Endothelial cell of umbilical vein (primary cell): ENCODE measurements around the gene TEX19. TPM values are rescaled to one million over a fixed set of nuclear protein-coding genes. Genes with fewer than 3 reads are reported as not detected.

Experiments used
- BruUV-seq: library from RNA; stranded (reverse); fragments of 400-500 nt; replicated peaks from 2 replicates; lab custom pipeline; 2021; lab: Mats Ljungman, UMichigan
- CTCF ChIA-PET: fragments of 300-600, 350-600 bp; sonication (Branson Sonifier 250); formaldehyde crosslinking; loops from one replicate; lab custom pipeline; 2021; ENCODE audit warnings: antibody characterized with exemption, inconsistent platforms; lab: Charles Lee
- POLR2A ChIA-PET: fragments of 300-600, 350-600 bp; sonication (Branson Sonifier 250); formaldehyde crosslinking; loops from one replicate; lab custom pipeline; 2021; ENCODE audit warnings: antibody characterized with exemption, inconsistent platforms; lab: Charles Lee
- DNase-seq: peaks from one replicate; pipeline ENCODE4 v3.0.0-alpha.2; 2011; ENCODE audit warnings: low read depth, low spot score
- FAIRE-seq: peaks from 2 replicates; lab custom pipeline; 2011; peaks lifted over from hg19 to GRCh38; lab: Jason Lieb, UNC
- H2AFZ ChIP-seq: 2 replicates; pipeline ENCODE4 v1.6.0; 2012; ENCODE audit warnings: low read depth, low read length, control low read depth, inconsistent platforms
- H3K27ac ChIP-seq: 2 replicates; pipeline ENCODE4 v1.5.1; 2011; ENCODE audit warnings: low read depth, mild to moderate bottlenecking, control low read depth, low read length, moderate library complexity; ENCODE audit not compliant: insufficient read depth
- H3K27me3 ChIP-seq, 2 experiments: 2 replicates each; pipeline versions ENCODE4 v1.6.0 to v1.6.1; 2011; ENCODE audit warnings: low read length in 2 of 2, mixed read lengths in 1 of 2; ENCODE audit not compliant: control insufficient read depth in 2 of 2, insufficient read depth in 2 of 2
- H3K36me3 ChIP-seq, 2 experiments: 2 replicates in 1 of 2; 3 replicates in 1 of 2; pipeline ENCODE4 v1.5.1; 2011; ENCODE audit warnings: low read length in 2 of 2, mild to moderate bottlenecking in 1 of 2, moderate library complexity in 1 of 2; ENCODE audit not compliant: control insufficient read depth in 2 of 2, insufficient read depth in 2 of 2; ENCODE audit errors: extremely low read depth in 1 of 2
- H3K4me1 ChIP-seq: 3 replicates; pipeline ENCODE4 v1.5.1; 2011; ENCODE audit warnings: mild to moderate bottlenecking, low read length; ENCODE audit not compliant: control insufficient read depth, insufficient read depth; ENCODE audit errors: extremely low read depth
- H3K4me2 ChIP-seq: 2 replicates; pipeline ENCODE4 v1.6.1; 2011; ENCODE audit warnings: low read length, control low read depth, mixed read lengths; ENCODE audit not compliant: insufficient read depth
- H3K4me3 ChIP-seq, 3 experiments: fragments of 200-600 bp in 1 of 3; sonication (generic), shearing (Covaris generic) in 1 of 3; replicated peaks in 1 of 3; 2 replicates each; pipeline ENCODE4 v1.5.1; 2011 to 2016; ENCODE audit warnings: control low read depth in 3 of 3, low read length in 3 of 3, mild to moderate bottlenecking in 2 of 3, inconsistent platforms in 1 of 3, low read depth in 1 of 3, moderate library complexity in 1 of 3; ENCODE audit not compliant: insufficient read depth in 1 of 3
- H3K79me2 ChIP-seq: 2 replicates; pipeline ENCODE4 v1.6.0; 2012; ENCODE audit warnings: low read length, inconsistent platforms; ENCODE audit not compliant: control insufficient read depth, insufficient read depth
- H3K9ac ChIP-seq: replicated peaks from 2 replicates; pipeline ENCODE3; 2011; ENCODE audit warnings: low read length, control low read depth; ENCODE audit not compliant: insufficient read depth; ENCODE audit errors: extremely low read depth
- H3K9me1 ChIP-seq: replicated peaks from 3 replicates; pipeline ENCODE4 v1.6.0; 2011; ENCODE audit warnings: mild to moderate bottlenecking, low read length; ENCODE audit not compliant: control insufficient read depth, insufficient read depth; ENCODE audit errors: extremely low read depth
- H3K9me3 ChIP-seq: replicated peaks from 2 replicates; pipeline ENCODE4 v1.5.1; 2012; ENCODE audit warnings: low read length, inconsistent platforms; ENCODE audit not compliant: control insufficient read depth, insufficient read depth
- H4K20me1 ChIP-seq: replicated peaks from 2 replicates; pipeline ENCODE3; 2011; ENCODE audit warnings: mild to moderate bottlenecking, low read length; ENCODE audit not compliant: control insufficient read depth, insufficient read depth; ENCODE audit errors: extremely low read depth
- CTCF ChIP-seq, 2 donors: IDR thresholded peaks; 1 replicate in 1 of 2; 2 replicates in 1 of 2; pipeline ENCODE4 v1.5.1; 2011; ENCODE audit warnings: low read length in 2 of 2, mild to moderate bottlenecking in 2 of 2, moderate library complexity in 2 of 2, control low read depth in 1 of 2, inconsistent platforms in 1 of 2, low read depth in 1 of 2; ENCODE audit not compliant: insufficient read depth in 1 of 2; ENCODE audit errors: extremely low read depth in 1 of 2
- EZH2 ChIP-seq: IDR thresholded peaks from 2 replicates; pipeline ENCODE4 v1.6.1; 2012; ENCODE audit warnings: borderline replicate concordance, low read depth, mild to moderate bottlenecking, moderate library complexity, low read length, inconsistent platforms; ENCODE audit not compliant: severe bottlenecking
- FOS ChIP-seq: IDR thresholded peaks from 2 replicates; pipeline ENCODE4 v1.6.1; 2011; ENCODE audit warnings: mild to moderate bottlenecking, low read length, moderate library complexity, borderline replicate concordance; ENCODE audit not compliant: insufficient read depth
- GATA2 ChIP-seq: IDR thresholded peaks from 2 replicates; pipeline ENCODE4 v1.7.0; 2011; ENCODE audit warnings: low read depth, mild to moderate bottlenecking, moderate library complexity, mixed read lengths, low read length; ENCODE audit not compliant: insufficient read length, insufficient read depth
- JUN ChIP-seq: IDR thresholded peaks from 2 replicates; pipeline ENCODE4 v1.6.1; 2011; ENCODE audit warnings: borderline replicate concordance, low read depth; ENCODE audit not compliant: insufficient read length, insufficient read depth
- MAX ChIP-seq: IDR thresholded peaks from 2 replicates; pipeline ENCODE4 v1.6.1; 2011; ENCODE audit not compliant: insufficient read depth, insufficient read length
- MYC ChIP-seq: IDR thresholded peaks from one replicate; pipeline ENCODE4 v1.6.1; 2011; ENCODE audit warnings: mild to moderate bottlenecking, low read depth, low read length
- POLR2A ChIP-seq: IDR thresholded peaks from 2 replicates; pipeline ENCODE4 v1.6.1; 2012; ENCODE audit warnings: low read depth, mild to moderate bottlenecking, control low read depth, low read length
- POLR2AphosphoS5 ChIP-seq: IDR thresholded peaks from 2 replicates; pipeline ENCODE4 v1.6.1; 2012; ENCODE audit warnings: low read depth, mild to moderate bottlenecking, control low read depth, low read length, moderate library complexity; ENCODE audit not compliant: insufficient read depth
- dilution Hi-C: fragments of 300-500 bp; cut with MboI; formaldehyde crosslinking; loops from one replicate; pipeline ENCODE4 v1.15.0; 2019; ENCODE audit warnings: low sequenced_read_pairs; ENCODE audit not compliant: extremely low pct_ligation_motif_present
- intact Hi-C: fragments of 100-400 bp; cut with micrococcal nuclease; formaldehyde crosslinking; loops from one replicate; pipeline ENCODE4 v1.10.0; 2022
- polyA plus RNA-seq, 4 experiments: library from polyadenylated mRNA; depleted of rRNA in 3 of 4; stranded (reverse) in 3 of 4; unstranded in 1 of 4; fragments of >200 nt; gene quantifications; 2 replicates each; pipeline versions ENCODE4 v1.2.1 to v1.2.3, GENCODE V29; 2011 to 2012; ENCODE audit warnings: missing spikeins in 1 of 4
- total RNA-seq: library from RNA; stranded (reverse); gene quantifications from 2 replicates; pipeline ENCODE4 v1.2.3, GENCODE V29; 2021

The TEX19 gene
- total and polyA plus RNA-seq, 2 donors (not counting 3 experiments of a cell fraction or from before 2014, with no cell fraction given) = 0.06 TPM; not detected in 1

GRCh38 chr17:82384730-82385481 lies 25.9 kb downstream of the TEX19 start:
- intact Hi-C loops = no loop called here
- Histone ChIP-seq H3K4me3 (no peak overlapping the region), H2AFZ (no peak overlapping the region), H3K9me3 (no peaks in the 10 kb centered on the region), H3K9ac (no peak overlapping the region), H3K79me2 (no peaks in the 10 kb centered on the region), H3K36me3 (no peaks in the 10 kb centered on the region), H3K4me1 (no peaks in the 10 kb centered on the region), H3K4me2 (no peak overlapping the region), H4K20me1 (no peaks in the 10 kb centered on the region), H3K9me1 (no peaks in the 10 kb centered on the region), H3K27me3 (no peaks in the 10 kb centered on the region), H3K27ac (no peak overlapping the region)
- ChIA-PET POLR2A (no interaction called here), CTCF (no interaction called here)
- DNase-seq (no peak), FAIRE-seq (no peak)
- no peak for TF ChIP-seq MYC
- no peak for TF ChIP-seq FOS
- no peak for TF ChIP-seq GATA2
- no peak for TF ChIP-seq POLR2A
- TF ChIP-seq EZH2 = no peak
- no peak for TF ChIP-seq MAX
- dilution Hi-C loops = no loop called here
- BruUV-seq = no TSS peak

GRCh38 chr17:82385559-82386254 lies 26.7 kb downstream of the TEX19 start:
- no peak for DNase-seq
- no peaks in the 10 kb centered on the region for H3K9me3 ChIP-seq
- no peaks in the 10 kb centered on the region for H3K9me1 ChIP-seq
- H2AFZ ChIP-seq = no peak overlapping the region
- ChIA-PET POLR2A (no interaction called here), CTCF (no interaction called here)
- no peak for FAIRE-seq
- no TSS peak for BruUV-seq
- H3K4me2 ChIP-seq = no peak overlapping the region
- H3K79me2 ChIP-seq = no peaks in the 10 kb centered on the region
- TF ChIP-seq MAX = no peak
- TF ChIP-seq CTCF (IDR thresholded peaks at IDR 0.05; ENCODE audit: extremely low read depth in 1 of 2, insufficient read depth in 1 of 2, low read depth in 1 of 2, low read length in 2 of 2) = no peak
- TF ChIP-seq EZH2 = no peak
- TF ChIP-seq POLR2A = no peak
- no peak for TF ChIP-seq JUN
- TF ChIP-seq MYC = no peak
- no peak for TF ChIP-seq FOS
- no peak for TF ChIP-seq GATA2
- no peak for TF ChIP-seq POLR2AphosphoS5
- H3K36me3 ChIP-seq = no peaks in the 10 kb centered on the region
- intact Hi-C loops = no loop called here
- no peaks in the 10 kb centered on the region for H3K4me1 ChIP-seq
- dilution Hi-C loops = no loop called here
- H3K4me3 ChIP-seq = no peak overlapping the region
- H4K20me1 ChIP-seq = no peaks in the 10 kb centered on the region
- no peak overlapping the region for H3K9ac ChIP-seq
- no peak overlapping the region for H3K27ac ChIP-seq
- H3K27me3 ChIP-seq = no peaks in the 10 kb centered on the region
